DND-41 (cell line): ENCODE results near the gene NDUFA8.

Experiments
- EZH2 ChIP-seq: IDR thresholded peaks from 3 replicates; pipeline ENCODE4 v1.6.1; 2012; ENCODE audit warnings: borderline replicate concordance, low read depth, mild to moderate bottlenecking, moderate library complexity, low read length, inconsistent platforms; ENCODE audit not compliant: severe bottlenecking
- TF ChIP-seq, protein P1 (sequence below): IDR thresholded peaks from 2 replicates; pipeline ENCODE4 v1.5.1; 2012; ENCODE audit warnings: borderline replicate concordance, low read length, moderate library complexity, mild to moderate bottlenecking; ENCODE audit not compliant: poor library complexity, severe bottlenecking; ENCODE audit errors: extremely low read depth

DNA sequence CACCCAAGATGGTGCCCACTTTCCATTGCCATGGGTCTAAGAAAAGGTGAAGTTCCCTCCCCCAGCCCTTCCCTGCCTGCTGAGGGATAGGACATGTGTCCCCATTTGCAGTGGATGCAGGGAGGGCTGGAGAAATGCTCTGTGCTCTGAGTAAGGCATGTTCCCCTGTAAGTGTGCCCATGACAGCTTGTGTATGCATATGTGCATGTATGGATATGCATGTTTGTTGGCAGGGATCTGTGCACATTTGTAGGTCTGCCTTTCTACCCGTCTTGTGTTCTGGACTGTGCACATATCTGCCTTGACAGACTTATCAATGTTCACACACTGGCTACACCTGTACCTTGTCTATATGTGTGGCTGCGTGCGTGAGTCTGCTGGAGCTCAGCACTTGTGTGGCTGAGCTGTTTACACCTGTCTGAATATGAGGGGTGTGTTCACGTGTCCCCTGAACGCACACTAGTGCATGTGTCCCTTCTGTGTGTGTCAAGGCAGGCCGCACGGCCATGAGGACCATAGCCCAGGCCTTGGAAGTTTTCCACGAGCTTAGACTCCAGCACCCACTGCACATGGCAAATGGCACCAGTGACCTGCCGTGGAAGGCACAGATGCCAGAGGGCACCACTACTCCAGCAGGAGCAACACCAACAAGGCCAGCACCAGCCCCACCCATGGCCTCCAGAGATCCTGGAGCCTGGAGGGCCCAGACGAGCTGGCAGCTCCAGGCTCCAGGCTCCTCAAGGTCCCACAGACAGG is 39.1 kb downstream of the NDUFA8 start:
- TF ChIP-seq, protein P1, sequence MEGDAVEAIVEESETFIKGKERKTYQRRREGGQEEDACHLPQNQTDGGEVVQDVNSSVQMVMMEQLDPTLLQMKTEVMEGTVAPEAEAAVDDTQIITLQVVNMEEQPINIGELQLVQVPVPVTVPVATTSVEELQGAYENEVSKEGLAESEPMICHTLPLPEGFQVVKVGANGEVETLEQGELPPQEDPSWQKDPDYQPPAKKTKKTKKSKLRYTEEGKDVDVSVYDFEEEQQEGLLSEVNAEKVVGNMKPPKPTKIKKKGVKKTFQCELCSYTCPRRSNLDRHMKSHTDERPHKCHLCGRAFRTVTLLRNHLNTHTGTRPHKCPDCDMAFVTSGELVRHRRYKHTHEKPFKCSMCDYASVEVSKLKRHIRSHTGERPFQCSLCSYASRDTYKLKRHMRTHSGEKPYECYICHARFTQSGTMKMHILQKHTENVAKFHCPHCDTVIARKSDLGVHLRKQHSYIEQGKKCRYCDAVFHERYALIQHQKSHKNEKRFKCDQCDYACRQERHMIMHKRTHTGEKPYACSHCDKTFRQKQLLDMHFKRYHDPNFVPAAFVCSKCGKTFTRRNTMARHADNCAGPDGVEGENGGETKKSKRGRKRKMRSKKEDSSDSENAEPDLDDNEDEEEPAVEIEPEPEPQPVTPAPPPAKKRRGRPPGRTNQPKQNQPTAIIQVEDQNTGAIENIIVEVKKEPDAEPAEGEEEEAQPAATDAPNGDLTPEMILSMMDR: no peak
- no peak for TF ChIP-seq EZH2
